Left cardiac atrium (tissue), 4 donors: ENCODE measurements around the gene PKD2. TPM values are rescaled to one million over a fixed set of nuclear protein-coding genes. Genes with fewer than 3 reads are reported as not detected.
"Not testable (repeated sequence)": the region's sequence is repeated elsewhere in the genome, so short reads cannot be mapped to it uniquely, and the experiment has no call there.

Experiments used
- ATAC-seq, 2 donors: fragments of 200-7000 bp; cut with Tn5 transposase; one replicate each; pipeline ENCODE4 v1.9.1; 2020; ENCODE audit warnings: mild to moderate bottlenecking in 2 of 2, moderate library complexity in 2 of 2
- DNase-seq: peaks from one replicate; pipeline ENCODE4 v3.0.0-alpha.2; 2020
- intact Hi-C, 2 donors: fragments of 100-400 bp; cut with DNase I; formaldehyde crosslinking; loops; one replicate each; pipeline versions ENCODE4 v1.14.1 to v1.15.1; 2022 to 2023
- total RNA-seq, 2 donors: library from RNA; stranded (reverse); fragmentation: NEBNext Ultra II Directional; extraction: Animal tissue kit (Norgen Biotek cat#: 25700); gene quantifications; one replicate each; pipeline ENCODE4 v1.2.1, GENCODE V29; 2021
- donor health status: DM: no; HTN: yes; CAD: no.
- donor health status: DM: no; HTN: yes; CAD: no; lungs with severe emphysema.
- donor health status: DM: yes; HTN: yes; CAD: no.
- donor health status: Dilated cardiomyopathy.

Gene PKD2
- total RNA-seq, 2 donors from 2014 or later, result 16.1 to 21.5 TPM

DNA sequence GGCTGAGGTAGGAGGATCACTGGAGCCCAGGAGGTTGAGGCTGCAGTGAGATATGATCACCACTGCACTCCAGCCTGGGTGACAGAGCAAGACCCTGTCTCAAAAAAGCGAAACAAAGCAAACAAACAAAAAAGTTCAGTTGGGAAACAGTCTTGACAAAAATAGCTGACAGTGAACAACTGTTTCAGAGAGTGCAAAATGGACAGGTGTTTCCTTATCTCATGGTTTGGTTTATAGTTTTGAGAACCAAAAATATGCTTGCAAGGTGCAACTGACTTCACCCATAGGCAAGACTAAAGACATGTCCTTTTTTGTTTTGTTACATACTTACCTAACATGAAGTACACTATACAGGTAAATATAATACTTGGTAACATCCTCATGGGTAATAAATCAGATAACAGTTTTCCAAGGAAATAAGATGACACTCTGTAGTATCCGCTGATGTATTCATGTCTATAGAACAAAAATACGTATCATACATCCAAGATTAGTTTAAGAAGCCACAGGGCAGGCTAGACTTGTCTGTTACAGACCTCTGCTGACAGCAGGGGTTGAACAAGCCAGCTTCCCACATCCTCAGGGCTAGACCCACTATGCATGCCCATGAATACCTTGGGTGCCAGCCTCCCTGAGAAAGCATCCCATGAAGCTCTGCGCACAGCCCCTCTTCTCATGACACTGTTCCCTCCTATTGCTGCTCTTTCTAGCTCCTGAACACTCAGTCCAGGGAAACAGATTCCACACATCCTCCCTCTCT lies 91.7 kb downstream of the PKD2 start:
- ATAC-seq (no peak), DNase-seq (no peak)
- intact Hi-C loops, result loop anchor here in 1 of 2 donors (10.0 kb wide), 1 partner anchor 66 kb away; no protein-coding TSS in a partner anchor

DNA sequence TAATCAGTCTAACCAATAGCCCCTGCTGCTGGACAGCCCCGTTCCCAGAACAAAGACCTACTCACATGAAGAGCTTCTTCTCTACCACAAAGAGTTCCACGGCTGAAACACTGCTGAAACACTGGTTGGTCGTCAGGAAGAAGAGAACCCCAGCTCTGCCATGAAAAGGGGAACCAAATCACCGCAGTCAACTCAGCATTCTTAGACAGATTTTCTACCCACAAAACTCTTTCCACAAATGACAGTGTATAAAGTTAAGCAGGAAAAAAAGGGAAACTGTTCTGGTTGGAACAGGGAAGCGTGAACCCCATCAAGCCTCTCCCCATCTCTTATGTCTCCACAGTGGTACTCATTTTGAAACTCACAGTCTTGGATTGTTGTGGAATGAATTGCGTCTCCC lies 93.7 kb downstream of the PKD2 start:
- ATAC-seq (peak; percentile 63 to 70), DNase-seq (no peak)
- intact Hi-C loops, result no loop called here

DNA sequence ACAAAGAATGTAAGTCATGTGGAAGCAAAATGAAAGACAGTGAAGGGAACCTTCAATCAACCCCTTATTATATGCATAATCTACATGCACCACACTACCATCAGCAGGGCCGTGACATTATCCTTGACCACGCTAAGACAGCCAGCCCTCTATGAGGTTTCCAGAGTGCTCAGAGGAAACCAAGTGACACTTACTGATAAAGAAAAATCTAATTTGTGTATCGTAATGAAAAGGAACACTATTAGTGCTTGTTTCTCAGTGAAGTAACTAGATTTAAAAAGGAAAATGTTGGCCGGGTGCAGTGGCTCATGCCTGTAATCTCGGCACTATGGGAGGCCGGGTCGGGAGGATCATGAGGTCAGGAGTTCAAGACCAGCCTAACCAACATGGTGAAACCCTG lies 94.6 kb downstream of the PKD2 start:
- DNase-seq (no peak), ATAC-seq (no peak)
- intact Hi-C loops, result no loop called here

DNA sequence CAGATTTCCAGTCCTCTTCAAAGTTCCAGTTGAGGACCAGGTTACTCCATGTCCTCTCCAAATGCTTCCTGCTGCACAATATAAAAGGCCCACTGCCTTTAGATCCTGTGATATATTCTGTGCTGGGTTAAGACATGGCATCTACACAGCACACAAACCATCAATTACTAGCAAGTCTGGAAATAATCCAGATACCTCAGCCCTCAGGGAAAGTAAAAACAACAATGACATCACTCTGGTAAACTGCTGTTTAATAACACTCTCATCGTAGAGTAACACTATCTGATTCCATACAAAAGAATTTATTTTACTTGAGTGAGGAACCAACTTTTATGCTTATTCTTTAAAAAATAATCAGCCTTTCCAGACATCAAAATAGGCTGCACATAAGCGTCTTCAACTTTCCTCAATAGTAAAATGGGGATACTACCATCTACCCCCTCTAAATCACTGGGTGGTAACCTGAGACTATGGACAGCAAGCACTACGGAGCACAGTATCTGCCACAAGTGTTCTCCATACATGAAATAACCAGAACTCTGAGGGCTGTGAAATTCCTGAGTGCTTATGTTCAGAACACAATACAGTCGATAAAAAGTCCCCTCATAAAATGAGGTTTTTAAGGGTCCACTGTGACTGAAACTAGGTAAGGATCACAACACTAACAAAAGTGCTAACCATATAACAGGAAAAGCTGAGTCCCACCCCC lies 97.6 kb downstream of the PKD2 start:
- intact Hi-C loops, result no loop called here
- ATAC-seq, result no peak
- no peak for DNase-seq

DNA sequence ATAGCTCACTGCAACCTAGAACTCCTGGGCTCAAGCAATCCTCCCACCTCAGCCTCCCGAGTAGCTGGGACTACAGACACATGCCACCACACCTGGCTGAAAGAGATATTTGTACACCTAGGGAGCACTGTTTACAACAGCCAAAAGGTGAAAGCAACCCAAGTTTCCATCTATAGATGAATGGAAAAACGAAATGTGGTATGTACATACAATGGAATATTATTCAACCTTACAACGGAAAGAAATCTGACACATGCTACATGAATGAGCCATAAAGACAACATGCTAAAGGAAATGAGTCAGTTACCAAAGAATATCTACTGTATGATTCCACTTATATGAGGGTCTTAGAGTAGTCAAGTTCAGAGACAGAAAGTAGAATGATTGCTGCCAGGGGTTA lies 98.8 kb downstream of the PKD2 start:
- no peak for DNase-seq
- ATAC-seq, result no peak
- intact Hi-C loops, result no loop called here

DNA sequence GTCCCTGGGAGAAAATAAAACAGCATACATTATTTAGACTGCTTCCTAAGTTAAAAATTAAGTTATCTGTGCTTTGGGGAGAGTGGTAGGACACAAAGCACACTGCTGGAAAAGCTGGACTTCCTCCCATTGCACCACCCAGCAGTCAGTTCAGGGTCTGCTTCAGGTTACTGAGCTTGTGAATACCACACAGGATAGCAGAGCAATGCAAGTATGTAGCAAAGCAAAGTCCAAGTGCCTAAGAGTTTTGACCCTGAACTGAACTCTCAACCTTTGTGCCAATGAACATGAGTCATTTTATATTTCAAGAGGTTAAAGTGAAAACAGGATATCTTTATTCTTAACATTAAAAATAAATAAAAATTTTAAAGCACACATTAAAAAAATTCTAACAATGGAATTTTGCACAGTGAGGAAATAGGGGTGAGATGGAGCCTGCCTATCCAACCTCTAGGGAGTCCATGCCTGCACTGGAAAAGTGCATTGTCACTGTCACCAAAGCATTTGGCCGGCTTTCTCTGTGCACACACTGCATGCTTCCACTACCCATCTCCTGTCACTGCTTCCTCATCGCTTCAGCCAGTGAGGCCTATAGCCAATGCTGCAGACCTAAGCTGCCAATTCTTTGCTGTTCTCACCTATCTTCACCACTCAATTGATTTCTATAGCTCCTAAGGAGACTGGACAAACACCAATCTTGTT lies 100.1 kb downstream of the PKD2 start:
- DNase-seq, result no peak
- peak in 1 of 2 donors; percentile 37 for ATAC-seq
- intact Hi-C loops, result no loop called here

DNA sequence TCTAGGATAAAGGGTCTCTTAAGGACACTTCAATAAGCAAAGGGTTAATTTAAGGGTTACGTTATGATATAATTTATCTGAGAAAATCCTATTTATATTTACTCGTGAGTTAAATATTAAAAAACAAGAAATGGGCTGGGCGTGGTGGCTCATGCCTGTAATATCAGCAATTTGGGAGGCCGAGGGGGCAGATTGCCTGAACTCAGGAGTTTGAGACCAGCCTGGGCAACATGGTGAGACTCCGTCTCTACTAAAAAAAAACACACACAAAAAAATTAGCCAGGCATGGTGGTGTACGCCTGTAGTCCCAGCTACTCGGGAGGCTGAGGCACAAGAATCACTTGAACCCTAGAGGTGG lies 100.7 kb downstream of the PKD2 start:
- ATAC-seq, DNase-seq, intact Hi-C loops: not testable (repeated sequence)

DNA sequence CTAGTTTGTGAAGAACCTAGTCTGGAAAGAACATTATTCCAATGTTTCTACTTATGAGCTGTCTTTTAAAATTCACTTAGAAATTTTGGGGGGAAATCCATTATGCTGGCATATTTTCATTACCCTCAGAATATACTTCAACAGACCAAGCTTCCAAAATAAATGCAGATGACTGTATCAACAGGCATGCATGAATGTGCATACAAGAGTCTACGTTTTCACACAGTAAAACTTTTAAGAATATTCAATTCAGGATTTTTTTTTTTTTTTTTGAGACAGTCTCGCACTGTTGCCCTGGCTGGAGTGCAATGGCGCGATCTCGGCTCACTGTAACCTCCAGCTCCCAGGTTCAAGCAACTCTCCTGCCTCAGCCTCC lies 101.3 kb downstream of the PKD2 start:
- ATAC-seq (no peak), DNase-seq (no peak)
- intact Hi-C loops, result no loop called here

DNA sequence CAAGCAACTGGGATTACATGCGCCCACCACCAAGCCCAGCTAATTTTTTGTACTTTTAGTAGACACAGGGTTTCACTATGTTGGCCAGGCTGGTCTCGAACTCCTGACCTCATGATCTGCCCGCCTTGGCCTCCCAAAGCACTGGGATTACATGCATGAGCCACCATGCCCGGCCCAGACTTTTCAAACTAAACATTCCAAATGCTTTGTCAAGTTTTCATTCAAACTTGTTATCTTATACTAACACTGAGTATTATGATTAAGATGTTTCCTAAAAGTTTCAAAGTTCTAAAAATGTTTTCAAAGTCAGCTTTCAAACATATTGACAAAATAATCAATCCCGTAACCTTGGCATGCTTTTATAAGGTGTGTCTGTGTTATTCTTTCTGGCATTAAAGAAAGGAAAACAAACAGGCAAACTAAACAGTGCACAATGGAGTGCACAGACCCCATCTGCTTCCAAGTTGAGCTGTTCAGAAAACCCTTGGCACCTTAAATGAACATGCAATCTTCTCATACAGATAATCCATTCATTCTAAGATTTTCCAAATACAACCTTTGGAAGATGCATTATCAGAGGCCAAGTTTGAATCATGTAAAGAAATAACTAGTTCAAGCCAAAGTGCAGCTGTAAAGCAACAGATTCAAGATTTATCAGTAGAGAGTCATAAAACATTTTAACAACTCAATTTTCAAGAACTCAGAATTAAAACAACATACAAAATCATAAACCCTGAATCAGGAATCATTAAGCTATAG lies 101.9 kb downstream of the PKD2 start:
- intact Hi-C loops, result no loop called here
- DNase-seq (no peak), ATAC-seq (no peak)

DNA sequence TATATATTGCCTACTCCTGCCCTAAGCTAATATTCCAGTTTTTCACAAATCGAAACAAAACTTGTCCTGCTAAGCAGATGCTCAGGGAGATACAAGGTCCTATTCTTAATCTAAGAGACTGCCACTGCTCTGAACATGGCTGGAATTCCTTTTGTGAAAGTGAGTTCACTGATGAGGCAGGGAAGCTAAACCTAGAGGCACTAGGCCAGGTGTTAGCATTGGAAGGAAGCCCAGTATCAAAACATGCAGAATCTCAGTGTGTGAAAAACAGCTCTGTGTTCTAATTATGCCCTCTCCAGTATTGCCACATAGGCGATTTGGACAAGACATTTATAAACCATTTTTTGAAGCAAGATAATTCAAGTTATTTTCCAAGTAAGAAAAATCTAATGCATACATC lies 103.4 kb downstream of the PKD2 start:
- intact Hi-C loops, result no loop called here
- ATAC-seq (no peak), DNase-seq (no peak)

DNA sequence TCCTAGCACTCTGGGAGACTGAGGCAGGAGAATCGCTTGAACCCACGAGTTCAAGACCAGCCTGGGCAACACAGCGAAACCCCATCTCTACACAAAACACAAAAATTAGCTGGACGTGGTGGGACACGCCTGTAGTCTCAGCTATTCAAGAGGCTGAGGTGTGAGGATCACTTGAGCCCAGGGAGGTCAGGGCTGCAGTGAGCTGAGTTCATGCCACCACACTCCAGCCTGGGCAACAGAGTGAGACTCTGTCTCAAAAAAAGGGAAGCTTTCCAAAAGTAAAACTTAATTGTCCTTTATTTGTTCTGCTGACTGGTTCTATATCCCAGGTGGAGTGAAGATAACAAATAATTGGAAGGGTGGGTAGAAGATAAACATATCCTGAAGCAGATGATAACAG lies 105.4 kb downstream of the PKD2 start:
- DNase-seq (no peak), ATAC-seq (no peak)
- intact Hi-C loops, result no loop called here

DNA sequence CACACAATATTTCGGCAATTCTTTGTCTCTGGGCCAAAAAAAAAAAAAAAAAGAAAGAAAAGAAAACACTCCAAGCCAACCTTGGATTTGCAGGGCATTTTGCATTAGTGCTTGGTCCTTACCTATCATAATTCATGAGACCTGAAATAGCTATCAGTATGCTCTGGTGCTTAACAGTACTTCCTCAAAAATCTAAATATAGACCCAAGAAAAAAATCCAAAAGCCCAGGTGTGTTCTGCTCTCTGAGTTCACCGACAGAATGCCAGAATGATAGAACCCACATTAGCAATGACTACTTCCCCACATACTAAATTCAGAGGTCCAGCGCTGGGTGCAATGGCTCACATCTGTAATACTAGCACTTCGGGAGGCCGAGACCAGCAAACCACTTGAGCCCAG lies 108.2 kb downstream of the PKD2 start:
- intact Hi-C loops, result no loop called here
- ATAC-seq (no peak), DNase-seq (no peak)

DNA sequence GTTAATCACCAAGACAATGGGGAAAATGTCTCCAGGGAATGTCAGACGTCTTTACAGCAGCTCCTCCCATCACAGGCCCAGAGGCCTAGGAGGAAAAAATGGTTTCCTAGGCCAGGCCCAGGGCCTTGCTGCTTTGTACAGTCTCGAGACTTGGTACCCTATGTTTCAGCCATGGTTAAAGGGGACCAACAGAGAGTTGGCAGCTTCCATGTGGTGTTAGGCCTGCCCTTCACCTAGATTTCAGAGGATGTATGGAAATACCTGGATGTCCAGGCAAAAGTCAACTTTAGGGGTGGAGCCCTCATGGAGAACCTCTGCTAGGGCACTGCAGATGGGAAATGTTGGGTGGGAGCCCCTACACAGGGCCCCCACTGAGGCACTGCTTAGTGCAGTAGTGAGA lies 112.5 kb downstream of the PKD2 start:
- ATAC-seq (no peak), DNase-seq (no peak)
- intact Hi-C loops, result no loop called here

DNA sequence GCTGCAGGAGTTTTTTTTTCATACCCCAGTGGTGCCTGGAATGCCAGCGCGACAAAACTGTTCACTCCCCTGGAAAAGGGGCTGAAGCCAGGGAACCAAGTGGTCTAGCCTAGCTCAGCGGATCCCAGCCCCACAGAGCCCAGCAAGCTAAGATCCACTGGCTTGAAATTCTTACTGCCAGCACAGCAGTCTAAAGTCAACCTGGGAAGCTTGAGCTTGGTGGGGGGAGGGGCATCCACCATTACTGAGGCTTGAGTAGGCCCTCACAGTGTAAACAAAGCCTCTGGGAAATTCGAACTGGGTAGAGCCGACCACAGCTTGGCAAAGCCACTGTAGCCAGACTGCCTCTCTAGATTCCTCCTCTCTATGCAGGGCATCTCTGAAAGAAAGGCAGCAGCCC lies 114.8 kb downstream of the PKD2 start:
- intact Hi-C loops, ATAC-seq, DNase-seq: not testable (repeated sequence)

Other genes with a start within 250 kb of the PKD2 start
- gene IBSP, start 208.1 kb upstream of the PKD2 start, total RNA-seq, result not detected
- not detected for gene MEPE, start 174.7 kb upstream of the PKD2 start, total RNA-seq
- 10 to 100 TPM; 11.5 to 88.4 TPM for gene SPP1, start 31.9 kb upstream of the PKD2 start, total RNA-seq
- 1 to 10 TPM; 1.4 to 1.6 TPM for gene ABCG2, start 151.0 kb downstream of the PKD2 start, total RNA-seq